Measurements from ENCODE around the gene UBE2E1. TPM values are rescaled to one million over a fixed set of nuclear protein-coding genes. Genes with fewer than 3 reads are reported as not detected.
"Not testable (repeated sequence)": the region's sequence is repeated elsewhere in the genome, so short reads cannot be mapped to it uniquely, and the experiment has no call there.

The UBE2E1 gene
- total RNA-seq, 4 donors from 2014 or later = 73.0 to 119 (median 94.6) TPM

GRCh38 chr3:23845326-23846216 lies 39.8 kb downstream of the UBE2E1 start:
- Histone ChIP-seq H3K4me3 (no peak overlapping the region), H3K9me3 (no peaks in the 10 kb centered on the region), H3K36me3 (no peaks in the 10 kb centered on the region), H3K4me1 (peaks cover 3% of the 10 kb centered on the region), H3K27ac (no peak overlapping the region), H3K27me3 (no peaks in the 10 kb centered on the region)
- TF ChIP-seq EP300 (IDR thresholded peaks at IDR 0.05) (no peak), POLR2A (IDR thresholded peaks at IDR 0.05) (no peak), POLR2AphosphoS5 (IDR thresholded peaks at IDR 0.05) (no peak), CTCF (IDR thresholded peaks at IDR 0.05) (no peak)
- no peak for DNase-seq (ENCODE audit: low spot score in 2 of 2)
- 75% methylated on average over 5 of the region's 5 CpGs for WGBS

DNA sequence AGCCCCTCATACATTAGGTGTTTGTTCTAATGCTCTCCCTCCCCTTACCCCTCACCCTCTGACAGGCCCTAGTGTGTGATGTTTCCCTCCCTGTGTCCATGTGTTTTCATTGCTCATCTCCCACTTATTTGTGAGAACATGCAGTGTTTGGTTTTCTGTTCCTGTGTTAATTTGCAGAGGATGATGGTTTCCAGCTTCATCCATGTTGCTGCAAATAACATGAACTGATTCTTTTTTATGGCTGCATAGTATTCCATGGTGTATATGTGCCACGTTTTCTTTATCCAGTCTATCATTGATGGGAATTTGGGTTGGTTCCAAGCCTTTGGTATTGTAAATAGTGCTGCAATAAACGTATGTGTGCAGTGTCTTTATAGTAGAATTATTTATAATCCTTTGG lies 43.7 kb downstream of the UBE2E1 start:
- DNase-seq (ENCODE audit: low spot score in 2 of 2); H3K27ac ChIP-seq; H3K4me3 ChIP-seq; H3K27me3 ChIP-seq; H3K9me3 ChIP-seq; H3K4me1 ChIP-seq; H3K36me3 ChIP-seq: not testable (repeated sequence)
- WGBS = 65% methylated on average over 2 of the region's 2 CpGs

DNA sequence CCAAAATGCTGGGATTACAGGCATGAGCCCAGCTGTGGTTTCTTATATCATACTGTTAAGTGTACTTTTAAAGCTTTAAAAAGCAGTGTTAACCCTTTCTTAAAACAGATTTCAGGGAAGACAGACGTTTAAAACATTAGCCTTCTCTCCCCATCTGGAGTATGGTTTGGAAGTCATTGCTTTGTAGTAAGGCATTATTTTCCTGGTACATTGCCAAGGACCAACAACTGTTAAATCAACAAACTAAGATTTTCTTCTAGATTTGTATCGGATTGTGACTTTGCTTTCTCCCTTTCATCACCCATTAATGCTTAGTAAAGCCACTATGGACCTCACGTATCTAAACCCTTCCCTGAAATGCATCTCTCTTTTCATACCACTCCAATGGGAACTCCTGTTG lies 50.5 kb downstream of the UBE2E1 start:
- H3K4me1 ChIP-seq = peaks cover 39% of the 10 kb centered on the region
- H3K27ac ChIP-seq = no peak overlapping the region
- no peaks in the 10 kb centered on the region for H3K36me3 ChIP-seq
- 75% methylated on average over 3 of the region's 3 CpGs for WGBS
- DNase-seq (ENCODE audit: low spot score in 2 of 2) = no peak
- TF ChIP-seq POLR2AphosphoS5 (IDR thresholded peaks at IDR 0.05) = no peak
- TF ChIP-seq POLR2A (IDR thresholded peaks at IDR 0.05) = no peak
- TF ChIP-seq EP300 (IDR thresholded peaks at IDR 0.05) = no peak
- no peak for TF ChIP-seq CTCF (IDR thresholded peaks at IDR 0.05)
- H3K4me3 ChIP-seq = no peak overlapping the region
- H3K9me3 ChIP-seq = no peaks in the 10 kb centered on the region
- no peaks in the 10 kb centered on the region for H3K27me3 ChIP-seq

DNA sequence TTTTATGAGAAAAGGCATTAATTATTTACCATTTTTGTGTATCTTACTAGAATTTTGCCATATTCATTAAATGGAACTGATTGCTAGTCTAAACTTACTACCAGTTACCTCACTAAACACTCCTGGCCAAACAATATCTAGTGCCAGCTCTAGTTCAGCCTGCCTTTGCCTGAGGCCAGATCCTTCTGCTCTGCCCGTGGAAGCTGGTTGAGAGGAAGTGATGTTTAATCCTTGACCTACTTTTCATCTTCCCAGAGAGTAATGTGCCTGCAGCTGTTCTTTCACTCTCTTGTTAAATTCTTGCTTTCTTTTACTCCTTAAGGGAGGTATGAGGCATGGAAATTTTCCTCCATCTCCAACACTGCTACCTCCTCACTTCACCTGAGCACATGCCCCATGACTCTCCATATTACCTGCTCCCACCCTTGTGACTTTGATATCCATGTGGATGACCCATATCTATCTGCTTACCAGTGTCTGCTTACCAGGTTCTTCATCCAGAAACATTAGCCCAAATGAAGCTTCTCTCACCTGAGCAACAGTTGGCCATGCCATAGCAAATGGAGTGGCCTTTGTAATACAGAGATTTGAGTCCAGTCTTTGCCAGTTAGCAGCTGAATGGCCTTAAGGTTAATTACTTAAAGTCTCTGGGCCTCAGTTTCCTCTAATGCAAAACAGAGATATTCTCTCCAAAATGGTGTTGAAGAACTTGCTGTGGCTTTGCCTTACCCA lies 53.4 kb downstream of the UBE2E1 start:
- no peak for DNase-seq (ENCODE audit: low spot score in 2 of 2)

GRCh38 chr3:23859839-23860382 lies 54.2 kb downstream of the UBE2E1 start:
- no peak for TF ChIP-seq POLR2A (IDR thresholded peaks at IDR 0.05)
- TF ChIP-seq CTCF (IDR thresholded peaks at IDR 0.05) = no peak
- TF ChIP-seq POLR2AphosphoS5 (IDR thresholded peaks at IDR 0.05) = no peak
- TF ChIP-seq EP300 (IDR thresholded peaks at IDR 0.05) = no peak
- WGBS = 91% methylated on average over 7 of the region's 7 CpGs
- H3K9me3 ChIP-seq = no peaks in the 10 kb centered on the region
- no peak for DNase-seq (ENCODE audit: low spot score in 2 of 2)
- no peak overlapping the region for H3K27ac ChIP-seq
- H3K36me3 ChIP-seq = peaks cover 8% of the 10 kb centered on the region
- no peak overlapping the region for H3K4me3 ChIP-seq
- H3K4me1 ChIP-seq = peaks cover 36% of the 10 kb centered on the region
- H3K27me3 ChIP-seq = no peaks in the 10 kb centered on the region

More for the DNA sequence above, 53.4 kb downstream of the UBE2E1 start:
- H3K36me3 ChIP-seq = peaks cover 8% of the 10 kb centered on the region
- no peak for TF ChIP-seq POLR2AphosphoS5 (IDR thresholded peaks at IDR 0.05)
- no peak for TF ChIP-seq POLR2A (IDR thresholded peaks at IDR 0.05)
- no peak for TF ChIP-seq EP300 (IDR thresholded peaks at IDR 0.05)
- no peak overlapping the region for H3K27ac ChIP-seq
- 10% methylated on average over 1 of the region's 1 CpG for WGBS
- peaks cover 36% of the 10 kb centered on the region for H3K4me1 ChIP-seq
- no peak overlapping the region for H3K4me3 ChIP-seq
- H3K27me3 ChIP-seq = no peaks in the 10 kb centered on the region
- no peaks in the 10 kb centered on the region for H3K9me3 ChIP-seq

DNA sequence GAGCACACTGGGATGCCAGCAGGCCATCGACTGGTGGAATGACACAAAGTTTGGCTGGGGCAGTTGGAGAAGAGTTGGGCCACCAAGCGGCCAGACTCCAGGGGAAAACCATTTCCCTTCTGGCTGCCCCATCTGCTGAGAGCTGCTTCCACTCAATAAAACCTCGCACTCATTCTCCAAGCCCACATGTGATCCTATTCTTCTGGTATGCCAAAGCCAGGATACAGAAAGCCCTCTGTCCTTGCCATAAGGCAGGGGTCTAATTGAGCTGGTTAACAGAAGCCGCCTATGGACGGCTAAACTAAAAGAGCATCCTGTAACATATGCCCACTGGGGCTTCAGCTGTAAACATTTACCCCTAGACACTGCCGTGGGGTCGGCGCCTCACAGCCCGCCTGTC lies 55.9 kb downstream of the UBE2E1 start:
- TF ChIP-seq CTCF (IDR thresholded peaks at IDR 0.05) = no peak
- no peak for TF ChIP-seq POLR2A (IDR thresholded peaks at IDR 0.05)
- TF ChIP-seq POLR2AphosphoS5 (IDR thresholded peaks at IDR 0.05) = no peak
- no peak for TF ChIP-seq EP300 (IDR thresholded peaks at IDR 0.05)
- WGBS = 92% methylated on average over 9 of the region's 9 CpGs

More for the DNA sequence above, 55.9 kb downstream of the UBE2E1 start:
- H3K27me3 ChIP-seq = no peaks in the 10 kb centered on the region
- peaks cover 8% of the 10 kb centered on the region for H3K36me3 ChIP-seq
- no peak overlapping the region for H3K4me3 ChIP-seq
- peaks cover 44% of the 10 kb centered on the region for H3K4me1 ChIP-seq
- no peak overlapping the region for H3K27ac ChIP-seq
- H3K9me3 ChIP-seq = no peaks in the 10 kb centered on the region
- no peak for DNase-seq (ENCODE audit: low spot score in 2 of 2)

Data from suprapubic skin (tissue), 4 donors.